GF-D8 (cell line): ENCODE results near the gene TBC1D9.

Experiments
- DNase-seq: peaks from one replicate; lab custom pipeline; 2025; lab: John Stamatoyannopoulos, UW

The TBC1D9 gene

DNA sequence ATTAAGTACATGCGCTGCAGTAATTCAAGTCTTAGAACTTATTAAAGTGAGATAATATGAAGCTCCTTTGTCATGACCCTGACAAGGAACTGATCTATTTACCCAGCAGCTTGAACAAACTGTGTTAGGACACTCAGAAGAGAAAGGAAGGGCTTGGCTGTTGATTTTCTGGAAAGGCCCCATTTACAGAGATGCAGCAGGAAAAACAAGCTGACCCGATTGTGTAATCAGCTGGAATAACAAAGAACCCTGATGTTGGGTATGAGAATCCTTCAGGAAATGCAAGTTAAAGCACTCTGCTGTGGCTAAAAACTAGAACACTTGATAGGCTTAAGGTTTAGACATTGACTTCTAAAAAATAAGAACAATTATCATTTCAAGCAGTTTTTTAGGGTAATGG, 64.8 kb downstream of the TBC1D9 start:
- DNase-seq: no peak

DNA sequence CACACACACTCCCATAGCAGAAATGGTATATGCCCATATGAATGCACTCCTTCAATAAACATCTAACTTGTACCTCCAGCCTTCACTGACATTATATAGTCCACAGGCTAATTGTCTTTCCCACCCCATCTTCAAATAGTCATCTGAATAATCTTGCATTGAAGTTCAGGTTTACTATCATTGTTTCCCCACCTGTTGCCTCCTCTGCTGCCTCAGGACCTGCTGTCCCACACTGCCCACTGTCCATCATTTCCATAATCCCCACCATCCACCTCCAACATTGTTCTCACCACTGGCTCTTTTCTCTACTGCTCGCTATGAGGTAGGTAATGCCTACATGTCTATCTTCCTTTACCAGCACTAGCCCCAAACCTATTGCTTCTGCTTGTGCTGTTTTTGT, 66.1 kb downstream of the TBC1D9 start:
- no peak for DNase-seq

DNA sequence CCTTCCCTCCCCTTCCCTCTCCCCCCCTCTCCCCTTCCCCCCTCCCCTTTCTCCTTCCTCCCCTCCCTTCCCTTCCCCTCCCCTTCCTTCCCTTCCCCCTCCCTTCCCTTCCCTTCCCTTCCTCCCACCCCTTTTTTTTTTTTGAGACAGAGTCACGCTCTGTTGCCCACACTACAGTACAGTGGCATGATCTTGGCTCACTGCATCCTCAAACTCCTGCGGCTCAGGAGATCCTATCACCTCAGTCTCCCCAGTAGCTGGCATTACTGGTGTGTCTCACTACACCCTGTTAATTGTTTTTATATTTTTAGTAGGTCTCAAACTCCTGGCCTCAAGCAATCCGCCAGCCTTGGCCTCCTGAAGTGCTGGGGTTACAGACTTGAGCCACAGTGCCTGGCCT, 66.6 kb downstream of the TBC1D9 start:
- no peak for DNase-seq

DNA sequence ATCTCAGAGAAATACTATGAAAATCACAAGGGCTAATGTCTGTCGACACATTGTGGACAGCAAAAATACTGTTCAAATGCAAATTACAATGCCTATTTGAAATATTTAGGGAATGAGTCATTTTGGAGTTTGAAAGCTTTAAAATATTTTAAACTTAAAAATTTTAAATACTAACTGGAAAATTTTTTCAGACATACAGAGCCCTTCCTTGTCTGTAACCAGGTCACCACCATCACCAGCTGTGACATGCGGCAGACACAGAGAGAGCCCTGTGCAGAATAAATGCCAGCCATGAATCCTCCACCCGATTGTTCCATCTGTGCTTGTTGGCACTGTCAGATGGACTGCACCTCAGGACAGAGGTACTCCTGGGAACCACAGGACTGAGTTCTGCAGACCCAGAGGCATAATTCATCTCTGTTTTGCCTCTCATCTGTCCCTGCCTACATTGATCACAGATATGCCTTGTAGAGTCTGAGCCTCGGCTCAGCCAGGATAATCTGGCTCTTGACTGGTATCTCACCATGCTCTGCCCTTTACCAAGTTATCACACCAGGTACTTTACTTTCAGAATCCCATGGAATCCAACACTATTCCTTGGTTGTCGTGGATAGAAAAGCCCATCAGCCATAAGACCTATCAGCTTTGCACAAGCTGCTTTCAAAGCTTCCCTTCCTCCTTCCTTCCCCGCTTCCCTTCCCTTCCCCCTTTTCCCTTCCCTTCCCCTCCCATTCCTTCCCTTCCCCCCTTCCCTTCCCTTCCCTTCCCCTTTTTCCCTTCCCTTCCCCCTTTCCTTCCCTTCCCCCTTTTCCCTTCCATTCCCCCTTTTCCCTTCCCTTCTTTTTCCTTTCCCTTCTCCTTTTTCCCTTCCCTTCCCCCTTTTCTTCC, 67.2 kb downstream of the TBC1D9 start:
- no peak for DNase-seq

DNA sequence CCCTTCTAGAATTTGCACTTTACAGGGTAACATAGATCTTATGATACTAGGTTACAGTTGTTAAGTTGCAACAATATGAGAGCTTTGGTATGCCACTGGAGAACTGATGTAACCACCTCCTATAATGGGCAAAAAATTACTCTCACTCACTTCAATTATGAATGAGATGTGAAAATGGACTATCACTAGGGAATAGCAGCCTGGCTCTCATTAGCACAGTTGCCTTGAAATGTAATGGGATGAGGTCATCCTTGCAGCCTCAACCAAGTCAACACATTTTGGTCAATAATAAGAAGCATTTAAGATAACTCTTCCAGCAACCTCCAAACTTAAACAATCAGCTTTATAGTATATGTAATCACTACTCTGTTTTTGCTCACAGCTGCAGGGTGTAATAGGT, 69.4 kb downstream of the TBC1D9 start:
- no peak for DNase-seq

DNA sequence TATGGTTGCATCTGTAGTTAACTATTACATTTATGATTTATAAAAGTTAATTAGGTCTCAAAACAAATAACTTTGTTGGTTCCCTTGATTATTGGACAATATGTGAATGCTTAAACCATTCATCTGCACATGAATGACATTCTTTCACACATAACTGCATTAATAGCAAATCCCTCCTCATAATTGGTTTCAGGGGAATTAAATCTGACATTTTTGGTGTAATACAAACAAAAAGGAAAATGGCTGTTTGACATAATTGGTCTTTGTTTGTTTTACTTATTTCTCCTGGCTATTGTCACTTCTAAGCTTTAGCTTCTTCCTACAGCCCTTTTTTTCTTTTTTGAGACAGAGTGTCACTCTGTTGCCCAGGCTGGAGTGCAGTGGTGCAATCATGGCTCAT, 71.9 kb downstream of the TBC1D9 start:
- no peak for DNase-seq

DNA sequence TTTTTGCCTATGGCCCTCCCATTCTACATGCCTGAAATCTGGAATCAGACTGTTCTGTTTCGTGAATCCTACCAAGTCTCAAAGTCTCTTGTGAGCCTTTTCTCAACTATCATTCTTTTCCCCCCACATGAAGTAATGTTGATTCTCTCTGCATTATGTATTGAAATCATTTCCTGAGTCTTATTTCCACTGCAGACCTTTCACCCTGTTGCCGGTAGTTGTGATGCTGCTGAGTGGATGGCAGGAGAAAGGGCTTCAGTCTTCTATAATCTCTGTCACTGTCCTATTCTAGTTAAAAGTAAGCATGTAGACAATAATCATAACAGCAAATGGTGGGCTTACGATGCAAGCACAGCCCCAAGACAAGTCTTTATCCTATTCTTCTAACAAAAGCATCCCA, 75.0 kb downstream of the TBC1D9 start:
- DNase-seq: no peak

DNA sequence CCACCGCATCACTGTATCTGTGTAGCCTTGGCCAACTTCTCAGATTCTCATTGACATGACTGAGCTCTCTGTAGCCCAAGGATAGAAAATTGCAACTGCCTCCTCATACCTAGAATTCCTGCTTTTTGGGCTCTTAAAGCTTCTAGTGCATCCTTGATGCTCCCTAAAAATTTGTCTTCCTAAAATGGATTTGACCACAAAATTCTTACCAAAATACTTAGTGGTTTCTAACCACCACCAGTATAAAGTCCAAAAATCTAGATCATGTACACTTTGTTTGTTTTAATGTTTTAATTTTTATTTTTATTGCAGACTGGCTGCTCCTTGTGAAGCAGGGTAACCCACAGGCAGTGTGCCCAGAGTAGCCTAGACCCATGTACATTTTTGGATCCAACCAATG, 75.5 kb downstream of the TBC1D9 start:
- no peak for DNase-seq

DNA sequence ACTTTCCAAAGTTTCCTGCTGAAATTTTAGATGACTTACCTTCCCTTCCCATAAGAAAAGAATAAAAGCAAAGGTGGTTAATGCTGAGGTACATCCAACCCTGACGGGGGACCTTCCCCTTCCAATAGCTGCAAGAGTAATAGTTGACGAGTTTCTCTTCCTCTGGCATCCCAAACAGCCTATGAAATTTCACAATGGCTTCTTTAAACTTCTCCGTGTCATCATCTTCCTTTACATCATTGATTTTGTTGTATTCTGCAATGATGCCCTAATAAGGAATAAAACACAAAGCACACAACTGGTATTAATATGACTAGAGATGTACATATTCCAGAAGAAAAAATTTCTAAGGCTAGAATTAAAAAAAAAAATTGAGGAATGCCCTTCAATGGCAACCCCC, 76.6 kb downstream of the TBC1D9 start:
- no peak for DNase-seq

DNA sequence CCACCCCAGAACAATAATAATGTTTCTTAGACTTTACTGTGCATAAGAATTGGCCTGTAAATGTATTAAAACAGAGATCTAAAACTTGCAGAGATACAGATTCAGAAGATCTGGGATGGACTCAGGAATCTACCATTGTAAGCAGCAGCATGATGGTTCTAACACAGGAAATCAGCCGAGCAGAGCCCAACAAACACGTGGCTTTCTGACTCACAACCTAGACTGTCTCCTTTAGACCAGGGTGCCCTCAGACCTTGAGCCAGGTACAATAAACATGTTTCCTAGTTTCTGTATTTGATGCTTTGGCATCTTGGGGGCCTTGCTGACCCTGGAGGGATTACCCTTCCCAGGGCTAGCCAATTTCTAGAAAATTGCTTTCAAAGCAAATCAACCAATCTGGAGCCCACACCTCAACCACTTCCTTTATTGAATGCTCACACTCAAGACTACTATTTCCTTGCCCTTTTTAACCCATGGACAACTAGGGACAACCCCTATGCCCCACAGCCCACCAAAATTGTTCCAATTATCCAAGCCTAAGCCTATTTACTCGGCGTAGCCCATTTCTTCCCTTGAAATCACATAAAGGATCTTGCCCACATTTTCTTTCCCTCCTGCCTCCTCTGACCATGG, 80.5 kb downstream of the TBC1D9 start:
- no peak for DNase-seq

DNA sequence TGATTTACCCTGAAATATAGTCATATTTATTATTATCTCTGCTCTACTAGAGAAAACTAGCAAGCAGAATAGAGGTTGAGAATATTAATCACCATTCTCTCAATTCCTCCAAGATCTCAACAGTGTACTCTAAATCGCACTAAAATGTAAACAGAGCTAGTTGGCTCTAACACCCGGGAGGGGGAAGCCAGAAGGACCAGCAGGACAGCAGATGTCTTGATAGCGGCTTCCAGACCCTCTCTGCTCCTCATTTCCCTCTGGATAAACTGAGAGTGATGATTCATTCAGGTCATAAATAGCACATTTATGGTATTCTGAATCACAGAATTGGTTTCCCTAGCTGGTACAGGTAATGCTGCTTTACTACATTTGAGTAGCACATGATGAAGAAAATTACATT, 82.5 kb downstream of the TBC1D9 start:
- no peak for DNase-seq

DNA sequence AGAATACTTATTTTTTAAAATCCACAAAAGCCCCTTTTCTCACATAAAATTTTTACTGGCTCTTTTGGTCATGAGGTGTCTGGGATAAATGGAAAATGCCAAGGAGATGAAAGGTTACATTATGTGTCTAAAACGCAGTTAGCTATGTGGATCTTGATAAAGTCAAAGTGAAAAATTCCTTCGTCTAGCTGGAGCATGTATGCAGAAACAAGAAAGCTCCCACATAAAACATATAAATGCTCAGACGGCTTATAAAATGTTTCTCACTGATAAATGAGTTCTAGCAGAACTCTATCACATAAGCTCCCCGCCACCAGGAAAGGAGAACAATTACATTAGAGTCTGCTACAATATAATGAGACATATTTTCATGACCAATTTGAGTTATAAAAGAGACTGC, 83.8 kb downstream of the TBC1D9 start:
- DNase-seq: no peak

DNA sequence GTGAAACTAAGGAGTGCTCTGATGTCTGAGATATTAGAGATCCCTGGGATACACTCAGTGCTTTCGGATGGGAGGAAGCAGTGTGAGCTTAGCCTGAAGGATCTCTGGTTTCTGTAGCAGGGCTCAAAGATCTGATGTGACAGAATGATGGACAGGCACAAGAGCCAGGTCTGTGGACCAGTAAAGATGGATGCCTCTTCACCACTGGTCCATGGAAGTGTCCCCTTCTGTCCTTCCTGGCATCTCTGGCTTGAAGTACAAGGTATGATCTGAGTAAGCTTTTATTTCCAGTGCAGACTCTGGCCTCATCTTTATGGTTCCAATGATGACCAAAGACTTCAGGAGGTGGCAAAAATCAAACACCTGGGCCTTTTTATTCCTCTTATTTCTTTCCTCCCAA, 88.1 kb downstream of the TBC1D9 start:
- DNase-seq: no peak

DNA sequence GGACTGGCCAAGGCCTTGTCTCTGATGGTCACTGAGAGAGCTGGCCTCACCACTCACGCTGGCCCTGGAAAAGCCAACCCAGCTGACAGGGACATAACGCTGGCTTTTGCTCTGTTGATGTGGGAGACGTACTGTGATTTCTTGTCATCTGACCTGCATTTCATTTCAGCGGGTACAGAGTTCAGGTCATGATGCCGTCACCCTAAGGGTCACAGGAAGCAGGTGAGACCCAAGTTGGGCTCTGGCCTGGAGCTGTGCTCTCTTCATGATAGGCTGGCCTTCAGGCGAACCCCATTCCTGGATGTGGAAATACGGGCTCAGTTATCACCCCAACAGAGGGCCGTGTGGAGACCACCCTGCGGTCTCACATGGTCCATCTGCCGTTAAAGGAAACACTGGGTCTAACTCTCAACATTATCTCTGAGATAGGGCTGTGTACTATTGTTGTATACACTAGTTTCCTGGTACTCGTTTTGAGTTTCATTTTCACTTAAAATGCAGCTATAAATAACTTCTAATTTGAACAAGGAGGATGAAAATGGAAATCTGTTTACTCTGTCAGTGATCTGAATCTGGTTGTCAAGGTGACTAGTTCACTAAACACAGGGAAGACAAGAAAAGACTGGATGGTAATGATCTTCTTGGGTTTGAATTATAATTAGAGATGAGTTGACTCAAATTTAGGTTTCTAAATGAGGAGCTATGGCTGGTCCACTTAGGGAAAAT, 89.1 kb downstream of the TBC1D9 start:
- DNase-seq: no peak

DNA sequence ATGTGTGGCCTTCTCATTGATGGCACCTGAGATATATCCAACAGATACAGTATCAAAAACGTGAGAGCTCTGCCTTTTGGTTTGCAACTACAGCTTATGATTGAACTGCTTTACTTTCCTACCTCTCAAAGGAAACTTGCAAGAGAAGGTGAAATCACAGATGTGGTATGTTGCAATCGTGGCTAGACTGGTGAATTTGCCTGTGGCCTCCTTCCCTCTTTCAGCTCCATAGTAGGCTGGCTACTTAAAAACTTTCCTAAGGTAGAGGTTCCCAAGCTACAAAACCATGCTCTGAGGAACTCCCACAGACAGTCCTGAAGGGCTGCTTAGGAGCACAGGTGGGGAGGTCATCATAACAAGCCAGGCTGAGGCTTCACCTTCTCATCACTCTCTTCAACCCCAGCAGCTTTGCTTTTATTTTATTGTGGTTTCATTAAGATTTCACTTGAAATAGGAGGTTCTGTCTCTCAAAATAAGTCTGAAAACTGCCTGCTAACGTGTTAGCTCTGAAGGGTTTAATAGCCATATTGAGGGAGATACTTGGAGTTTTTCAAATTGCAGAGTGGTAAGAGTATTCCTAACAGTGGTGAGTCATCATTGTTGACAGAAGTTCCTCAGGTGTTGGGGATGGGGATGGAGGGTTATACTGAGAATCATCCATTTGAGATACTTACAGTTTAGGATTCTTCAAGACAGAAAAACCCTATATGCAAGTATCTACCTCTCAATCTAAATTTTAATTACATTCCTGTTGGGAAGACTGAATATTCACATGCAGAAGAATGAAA, 93.9 kb downstream of the TBC1D9 start:
- DNase-seq: no peak

DNA sequence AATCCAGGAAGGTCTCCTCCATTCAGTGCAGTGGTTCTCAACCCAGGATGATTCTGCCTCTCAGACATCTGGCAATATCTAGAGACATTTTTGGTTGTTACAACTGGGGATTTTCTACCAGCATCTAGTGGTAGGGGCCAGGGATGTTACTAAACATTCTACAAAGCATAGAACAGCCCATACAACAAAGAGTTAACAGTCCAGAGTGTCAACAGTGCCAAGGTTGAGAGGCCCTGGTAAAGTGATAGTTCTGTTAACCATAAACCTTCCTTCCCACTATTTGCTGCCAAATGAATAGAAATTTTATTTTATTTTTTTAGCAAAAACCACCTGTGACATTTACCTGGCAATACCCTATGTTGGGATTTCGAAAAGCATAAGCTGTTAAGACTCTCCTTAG, 94.6 kb downstream of the TBC1D9 start:
- DNase-seq: no peak

DNA sequence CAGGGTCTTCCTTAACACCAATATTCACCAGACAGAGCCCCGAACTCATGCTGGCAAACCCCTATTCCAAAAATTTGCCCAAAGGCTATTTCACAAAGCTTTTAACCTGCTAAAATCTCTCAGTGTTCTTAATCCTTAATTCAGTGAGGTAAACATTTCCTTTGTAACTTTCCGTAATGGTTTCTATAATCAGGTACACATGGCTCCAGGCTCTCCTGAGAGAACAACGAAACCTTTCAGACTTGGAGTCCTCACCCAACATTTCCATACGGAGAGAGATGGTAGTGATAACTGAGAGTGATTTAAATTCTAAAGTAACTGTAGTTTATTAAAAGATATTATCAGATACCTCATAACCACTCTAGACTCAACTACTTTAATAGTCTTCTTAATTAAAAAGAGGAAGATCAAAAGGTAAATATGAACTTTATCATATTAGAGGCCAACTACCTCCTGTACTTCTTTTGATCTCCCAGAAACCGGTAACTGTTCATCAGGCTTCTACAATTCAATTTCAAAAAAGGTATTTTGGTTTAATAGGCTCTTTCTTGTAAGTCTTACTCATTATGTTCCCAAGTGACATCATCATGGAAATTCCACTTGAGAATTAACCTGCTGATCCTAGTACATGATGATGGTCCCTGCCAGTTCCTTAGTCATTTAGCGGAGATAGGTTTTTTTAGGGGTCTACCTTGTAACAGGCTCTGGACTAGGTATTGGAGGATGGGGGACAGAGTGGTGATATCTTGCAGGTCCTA, 96.1 kb downstream of the TBC1D9 start:
- no peak for DNase-seq

DNA sequence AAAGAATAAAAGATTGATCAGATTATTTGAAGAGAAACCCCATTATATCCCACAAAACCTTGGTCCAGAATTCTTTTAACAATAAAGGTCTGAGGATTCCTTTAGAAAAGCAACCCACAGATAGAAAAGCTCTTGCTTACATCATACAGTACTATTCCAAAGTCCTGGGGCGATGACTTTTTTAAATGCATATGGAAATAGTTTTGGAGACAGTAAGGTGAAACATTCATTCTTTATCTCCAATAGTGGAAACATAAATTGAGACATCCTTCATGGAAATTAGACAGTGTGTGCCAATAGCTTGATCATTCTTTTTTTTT, 101.7 kb downstream of the TBC1D9 start:
- no peak for DNase-seq

DNA sequence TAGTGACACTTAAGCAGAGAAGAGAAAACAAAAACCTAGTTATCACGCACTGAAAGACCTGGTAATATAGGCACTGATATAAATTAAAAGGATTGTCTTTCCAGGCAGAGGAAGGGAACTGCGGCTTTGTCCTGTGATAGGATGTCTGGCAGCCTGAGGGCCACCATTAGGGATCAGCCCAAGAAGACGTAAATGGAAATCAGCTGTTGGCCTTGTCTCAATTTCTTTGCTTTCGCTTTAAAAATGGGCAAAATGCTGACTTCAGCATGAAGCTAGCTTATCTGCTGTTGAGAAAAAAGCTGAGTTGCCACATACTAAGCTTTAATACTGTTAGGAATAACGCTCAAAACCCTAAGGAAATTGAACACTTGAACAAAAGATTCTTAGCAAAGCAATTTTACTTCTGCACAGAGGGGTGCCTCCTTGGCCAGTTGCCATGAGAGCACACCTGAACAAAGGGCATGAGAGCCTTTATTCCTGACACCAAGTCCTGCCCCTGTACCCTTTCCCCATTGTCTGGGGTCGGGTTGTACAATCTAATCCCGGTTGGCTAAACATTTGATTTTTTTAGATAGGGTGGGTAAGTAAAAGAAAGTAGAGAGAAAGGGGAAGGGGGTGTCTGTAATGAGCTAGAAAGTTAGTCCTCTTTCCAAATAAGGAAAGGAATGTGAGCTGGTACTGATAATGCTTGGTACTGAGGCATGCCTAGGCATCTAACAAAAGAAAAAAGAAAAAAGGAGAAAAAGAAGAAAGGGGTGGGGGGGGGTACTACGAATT, 102.3 kb downstream of the TBC1D9 start:
- no peak for DNase-seq

DNA sequence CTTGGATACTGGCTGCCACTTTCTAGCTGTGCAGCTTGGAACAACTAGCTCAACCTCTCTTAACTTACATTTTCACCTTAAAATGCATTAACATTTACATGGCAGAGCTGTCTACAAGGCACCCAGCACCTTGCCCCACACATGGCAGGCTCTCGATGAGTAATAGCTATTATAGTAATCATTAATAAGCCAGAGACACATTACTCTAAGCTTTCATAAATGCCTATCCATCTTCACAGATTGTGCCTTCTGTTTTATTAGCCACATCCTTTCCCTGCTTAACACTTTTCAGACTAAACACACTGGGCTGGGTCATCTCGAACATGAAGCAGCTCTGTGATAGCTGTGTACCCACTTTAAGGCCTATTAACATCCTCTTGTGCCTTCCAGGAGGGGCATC, 103.6 kb downstream of the TBC1D9 start:
- no peak for DNase-seq

DNA sequence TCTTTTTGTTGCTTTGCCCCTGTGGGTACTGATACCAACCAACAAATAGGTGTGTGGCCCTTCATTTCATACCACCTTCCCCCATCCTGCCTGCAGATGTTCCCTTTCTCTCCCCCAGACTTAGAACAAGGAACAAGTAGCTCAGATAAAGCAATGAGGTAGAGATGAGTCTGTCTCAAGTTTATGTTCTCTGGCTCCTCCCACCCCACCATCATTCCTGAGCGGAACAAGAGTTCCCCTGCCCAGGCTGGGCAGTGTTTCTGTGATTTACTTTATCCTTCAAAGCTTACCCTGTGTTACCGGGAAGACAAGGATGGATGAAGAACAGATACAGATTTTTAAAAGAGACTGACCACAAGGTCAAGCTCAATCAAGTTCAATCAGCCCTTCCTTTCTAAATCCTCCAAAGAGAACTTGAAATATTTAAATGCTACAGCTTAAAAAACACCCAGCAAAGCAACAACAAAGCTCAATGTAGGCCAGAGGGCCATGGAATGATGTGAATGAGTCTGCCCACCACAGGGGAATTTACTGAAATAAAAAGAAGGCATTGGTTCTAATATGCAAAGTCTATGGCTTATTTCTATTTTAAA, 107.4 kb downstream of the TBC1D9 start:
- DNase-seq: no peak
